ENCODE results near the gene TUG1.

TUG1 gene

GRCh38 chr22:30998329-30998728, 29.3 kb downstream of the TUG1 start:
- H3K9me3 Mint-ChIP-seq = peaks cover 2% of the 10 kb centered on the region
- no peak for DNase-seq (ENCODE audit: low spot score in 2 of 2)
- H3K27me3 Mint-ChIP-seq = peaks cover 9% of the 10 kb centered on the region
- ATAC-seq (ENCODE audit: low read depth) = no peak
- H3K36me3 Mint-ChIP-seq = peaks cover 2% of the 10 kb centered on the region
- H3K27ac Mint-ChIP-seq = no peak overlapping the region
- H3K4me1 Mint-ChIP-seq = peaks cover 7% of the 10 kb centered on the region
- no peak overlapping the region for H3K4me3 Mint-ChIP-seq

DNA sequence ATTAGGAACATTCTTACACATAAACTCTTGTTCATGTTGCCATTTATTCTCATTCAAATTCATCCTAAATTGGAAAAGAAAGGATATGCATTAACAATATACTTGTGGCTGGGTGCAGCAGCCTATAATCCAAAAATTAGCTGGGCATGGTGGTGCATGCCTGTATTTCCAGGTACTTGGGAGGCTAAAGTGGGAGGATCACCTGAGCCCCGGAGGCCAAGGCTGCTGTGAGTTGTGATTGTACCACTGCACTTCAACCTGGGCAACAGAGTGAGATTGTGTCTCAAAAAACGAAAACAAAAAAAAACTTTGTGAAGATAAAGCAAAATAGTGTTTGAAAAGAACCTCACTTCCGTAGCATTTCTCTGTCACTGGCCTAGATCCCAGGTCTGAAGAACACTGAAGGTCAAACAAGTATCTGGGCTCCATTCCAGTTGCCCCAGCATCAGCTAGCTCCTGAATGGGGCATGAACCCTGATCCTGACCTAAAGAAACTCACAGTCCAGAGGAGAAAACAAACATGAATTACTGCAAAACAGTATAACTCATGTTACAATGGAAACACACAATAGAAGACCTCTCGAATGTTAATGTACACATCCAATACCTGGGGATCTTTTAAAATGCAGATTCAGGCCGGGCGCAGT, 32.2 kb downstream of the TUG1 start:
- Mint-ChIP-seq H3K27ac (no peak overlapping the region), H3K36me3 (peaks cover 2% of the 10 kb centered on the region), H3K4me1 (no peaks in the 10 kb centered on the region), H3K9me3 (peaks cover 4% of the 10 kb centered on the region), H3K27me3 (peaks cover 7% of the 10 kb centered on the region), H3K4me3 (no peak overlapping the region)
- DNase-seq (ENCODE audit: low spot score in 2 of 2) = no peak
- ATAC-seq (ENCODE audit: low read depth) = no peak

DNA sequence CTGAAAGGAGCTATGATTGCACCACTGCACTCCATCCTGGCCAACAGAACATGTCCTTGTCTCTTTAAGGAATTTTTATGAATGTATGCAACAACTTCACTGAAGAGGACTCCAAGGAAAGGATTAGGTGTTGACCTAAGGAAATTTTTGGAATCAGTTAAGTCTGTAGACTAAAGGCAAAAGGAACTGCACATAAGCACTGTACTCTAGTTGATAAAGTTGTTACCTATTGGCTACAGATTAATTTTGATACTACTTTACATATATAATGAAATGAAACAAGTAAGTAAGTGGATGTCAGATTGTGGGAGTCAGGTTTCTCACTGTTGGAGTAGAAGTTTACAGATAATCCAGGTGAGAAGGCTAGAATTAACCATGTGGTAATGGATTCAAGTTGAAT, 36.5 kb downstream of the TUG1 start:
- DNase-seq (ENCODE audit: low spot score in 2 of 2) (no peak), ATAC-seq (ENCODE audit: low read depth) (no peak)
- Mint-ChIP-seq H3K27me3 (peaks cover 9% of the 10 kb centered on the region), H3K9me3 (peaks cover 6% of the 10 kb centered on the region), H3K4me1 (no peaks in the 10 kb centered on the region), H3K4me3 (no peak overlapping the region), H3K27ac (no peak overlapping the region), H3K36me3 (peaks cover 2% of the 10 kb centered on the region)

GRCh38 chr22:31019191-31019930, 50.3 kb downstream of the TUG1 start:
- ATAC-seq (ENCODE audit: low read depth) (no peak), DNase-seq (ENCODE audit: low spot score in 2 of 2) (no peak)
- Mint-ChIP-seq H3K27me3 (peaks cover 1% of the 10 kb centered on the region), H3K36me3 (no peaks in the 10 kb centered on the region), H3K9me3 (no peaks in the 10 kb centered on the region), H3K4me1 (no peaks in the 10 kb centered on the region), H3K27ac (no peak overlapping the region), H3K4me3 (no peak overlapping the region)

DNA sequence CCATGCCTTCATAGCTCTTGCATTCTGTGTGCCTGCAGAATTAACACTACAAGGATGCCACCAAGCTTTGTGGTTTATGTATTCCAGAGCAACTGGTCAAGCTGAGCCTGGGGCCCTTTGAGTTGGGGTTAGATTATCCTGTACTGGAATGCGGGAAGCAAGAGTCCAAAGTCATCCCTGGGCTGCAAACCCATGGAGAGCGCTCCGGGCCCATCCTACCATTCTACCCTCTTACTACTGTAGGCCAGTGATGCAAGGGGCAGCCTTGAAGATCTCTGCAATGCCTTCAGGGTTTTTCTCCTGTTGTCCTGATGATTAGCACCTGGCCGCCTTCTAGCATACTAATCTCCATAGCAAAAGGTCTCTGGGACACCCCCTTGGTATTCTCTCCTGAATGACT, 51.3 kb downstream of the TUG1 start:
- no peak overlapping the region for H3K4me3 Mint-ChIP-seq
- H3K27me3 Mint-ChIP-seq = peaks cover 1% of the 10 kb centered on the region
- ATAC-seq (ENCODE audit: low read depth) (no peak), DNase-seq (ENCODE audit: low spot score in 2 of 2) (no peak)
- no peaks in the 10 kb centered on the region for H3K36me3 Mint-ChIP-seq
- no peaks in the 10 kb centered on the region for H3K9me3 Mint-ChIP-seq
- H3K27ac Mint-ChIP-seq = no peak overlapping the region
- H3K4me1 Mint-ChIP-seq = no peaks in the 10 kb centered on the region

- Mint-ChIP-seq H3K9me3 (no peaks in the 10 kb centered on the region), H3K36me3 (no peaks in the 10 kb centered on the region), H3K27me3 (no peaks in the 10 kb centered on the region), H3K4me1 (no peaks in the 10 kb centered on the region), H3K4me3 (no peak overlapping the region), H3K27ac (no peak overlapping the region)
- DNase-seq (ENCODE audit: low spot score in 2 of 2) (no peak), ATAC-seq (ENCODE audit: low read depth) (no peak)
These were observed 53.5 kb downstream of the TUG1 start for GRCh38 chr22:31022516-31022915.
